ENCODE data around the gene RHNO1. TPM values are rescaled to one million over a fixed set of nuclear protein-coding genes. Genes with fewer than 3 reads are reported as not detected.

The RHNO1 gene
- total RNA-seq, 1 experiment from 2014 or later = 77.9 TPM

DNA sequence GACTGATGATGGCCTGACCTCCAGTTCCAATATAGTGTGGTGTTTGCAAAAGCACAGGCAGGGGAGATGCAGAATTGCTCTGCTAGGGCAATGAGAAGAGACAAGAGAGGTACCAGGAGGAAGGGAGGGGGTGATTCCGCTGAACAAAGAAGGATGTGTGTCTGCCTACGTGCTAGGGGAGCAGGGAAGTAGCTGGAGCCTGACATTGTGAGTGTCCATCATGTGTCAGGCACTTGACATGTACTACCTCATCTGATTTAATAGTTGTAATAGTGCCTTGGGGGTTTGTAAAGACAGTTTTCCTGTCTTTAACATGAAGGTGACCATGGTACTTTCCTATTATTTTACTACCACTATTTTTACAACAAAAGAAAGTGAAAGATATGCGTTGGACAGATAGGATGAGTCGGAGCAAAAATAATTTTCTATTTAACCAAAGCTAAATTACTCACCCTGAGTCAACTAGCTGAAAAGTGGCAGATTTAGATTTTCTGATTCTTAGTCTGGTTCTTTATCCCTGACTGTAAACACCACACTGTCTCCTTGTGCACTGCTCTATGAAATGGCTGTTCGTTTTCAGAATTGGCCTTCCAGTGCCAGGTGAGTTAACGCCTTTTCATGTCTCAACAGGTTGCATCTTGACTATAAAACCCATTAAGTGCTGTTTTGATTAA lies 48.4 kb downstream of the RHNO1 start:
- H3K4me2 ChIP-seq = no peak overlapping the region
- CTCF ChIA-PET = no interaction called here
- DNase-seq = no peak
- H3K9me2 ChIP-seq (ENCODE audit: insufficient read depth) = no peaks in the 10 kb centered on the region
- H2AFZ ChIP-seq = no peak overlapping the region
- H3K79me2 ChIP-seq (ENCODE audit: low read depth) = no peaks in the 10 kb centered on the region
- H4K20me1 ChIP-seq (ENCODE audit: insufficient read depth) = no peaks in the 10 kb centered on the region
- H3F3A ChIP-seq (ENCODE audit: insufficient read depth, low read depth) = no peaks in the 10 kb centered on the region
- no peak overlapping the region for H3K27ac ChIP-seq
- H3K27me3 ChIP-seq (ENCODE audit: insufficient read depth, low read depth) = no peaks in the 10 kb centered on the region
- H3K36me3 ChIP-seq (ENCODE audit: low read depth) = peaks cover 31% of the 10 kb centered on the region; the same call in 1 of the 2 replicates
- no peaks in the 10 kb centered on the region for H3K4me1 ChIP-seq (replicated peaks; ENCODE audit: insufficient read depth)
- no TSS peak for BruUV-seq (replicated peaks)
- intact Hi-C loops (cut with micrococcal nuclease; ENCODE audit: unreplicated experiment) = no loop called here
- no peak for TF ChIP-seq EZH2 (IDR thresholded peaks at IDR 0.05; ENCODE audit: low read depth)
- TF ChIP-seq, protein P1, sequence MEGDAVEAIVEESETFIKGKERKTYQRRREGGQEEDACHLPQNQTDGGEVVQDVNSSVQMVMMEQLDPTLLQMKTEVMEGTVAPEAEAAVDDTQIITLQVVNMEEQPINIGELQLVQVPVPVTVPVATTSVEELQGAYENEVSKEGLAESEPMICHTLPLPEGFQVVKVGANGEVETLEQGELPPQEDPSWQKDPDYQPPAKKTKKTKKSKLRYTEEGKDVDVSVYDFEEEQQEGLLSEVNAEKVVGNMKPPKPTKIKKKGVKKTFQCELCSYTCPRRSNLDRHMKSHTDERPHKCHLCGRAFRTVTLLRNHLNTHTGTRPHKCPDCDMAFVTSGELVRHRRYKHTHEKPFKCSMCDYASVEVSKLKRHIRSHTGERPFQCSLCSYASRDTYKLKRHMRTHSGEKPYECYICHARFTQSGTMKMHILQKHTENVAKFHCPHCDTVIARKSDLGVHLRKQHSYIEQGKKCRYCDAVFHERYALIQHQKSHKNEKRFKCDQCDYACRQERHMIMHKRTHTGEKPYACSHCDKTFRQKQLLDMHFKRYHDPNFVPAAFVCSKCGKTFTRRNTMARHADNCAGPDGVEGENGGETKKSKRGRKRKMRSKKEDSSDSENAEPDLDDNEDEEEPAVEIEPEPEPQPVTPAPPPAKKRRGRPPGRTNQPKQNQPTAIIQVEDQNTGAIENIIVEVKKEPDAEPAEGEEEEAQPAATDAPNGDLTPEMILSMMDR (conservative IDR thresholded peaks at IDR 0.05) = no peak
- H3K4me3 ChIP-seq = no peak overlapping the region
- POLR2A ChIA-PET (ENCODE audit: unreplicated experiment) = interaction anchor here (0.6 kb wide), 1 partner anchor 55 kb away, joined by 4 read pairs; no protein-coding TSS in a partner anchor
- no peaks in the 10 kb centered on the region for H3K9me3 ChIP-seq (ENCODE audit: insufficient read depth, low read depth)

DNA sequence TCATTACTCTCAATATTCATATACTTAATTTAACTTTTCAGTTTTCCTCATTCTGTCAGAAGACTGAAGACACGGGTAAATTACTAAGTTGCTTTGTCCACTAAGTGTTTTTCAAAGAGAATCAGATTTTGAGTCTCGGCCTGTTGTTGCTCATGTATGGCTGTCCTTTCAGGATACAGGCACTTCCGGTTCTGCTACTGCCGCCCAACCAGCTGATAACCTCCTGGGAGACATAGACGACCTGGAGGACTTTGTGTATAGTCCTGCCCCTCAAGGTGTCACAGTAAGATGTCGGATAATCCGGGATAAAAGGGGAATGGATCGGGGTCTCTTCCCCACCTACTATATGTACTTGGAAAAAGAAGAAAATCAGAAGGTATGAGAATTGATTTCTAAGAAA lies 53.8 kb downstream of the RHNO1 start:
- Histone ChIP-seq H3F3A (ENCODE audit: insufficient read depth, low read depth) (no peaks in the 10 kb centered on the region), H3K36me3 (ENCODE audit: low read depth) (peaks cover 22% of the 10 kb centered on the region; the same call in 1 of the 2 replicates), H3K27me3 (ENCODE audit: insufficient read depth, low read depth) (no peaks in the 10 kb centered on the region), H2AFZ (no peak overlapping the region), H3K4me2 (no peak overlapping the region), H3K27ac (no peak overlapping the region), H3K79me2 (ENCODE audit: low read depth) (no peaks in the 10 kb centered on the region), H4K20me1 (ENCODE audit: insufficient read depth) (no peaks in the 10 kb centered on the region), H3K9me2 (ENCODE audit: insufficient read depth) (no peaks in the 10 kb centered on the region), H3K4me1 (replicated peaks; ENCODE audit: insufficient read depth) (no peaks in the 10 kb centered on the region), H3K9me3 (ENCODE audit: insufficient read depth, low read depth) (no peaks in the 10 kb centered on the region), H3K4me3 (no peak overlapping the region)
- ChIA-PET POLR2A (ENCODE audit: unreplicated experiment) (no interaction called here), CTCF (no interaction called here)
- no TSS peak for BruUV-seq (replicated peaks)
- DNase-seq = no peak
- intact Hi-C loops (cut with micrococcal nuclease; ENCODE audit: unreplicated experiment) = no loop called here
- TF ChIP-seq, protein P1 (conservative IDR thresholded peaks at IDR 0.05) = no peak
- no peak for TF ChIP-seq EZH2 (IDR thresholded peaks at IDR 0.05; ENCODE audit: low read depth)

DNA sequence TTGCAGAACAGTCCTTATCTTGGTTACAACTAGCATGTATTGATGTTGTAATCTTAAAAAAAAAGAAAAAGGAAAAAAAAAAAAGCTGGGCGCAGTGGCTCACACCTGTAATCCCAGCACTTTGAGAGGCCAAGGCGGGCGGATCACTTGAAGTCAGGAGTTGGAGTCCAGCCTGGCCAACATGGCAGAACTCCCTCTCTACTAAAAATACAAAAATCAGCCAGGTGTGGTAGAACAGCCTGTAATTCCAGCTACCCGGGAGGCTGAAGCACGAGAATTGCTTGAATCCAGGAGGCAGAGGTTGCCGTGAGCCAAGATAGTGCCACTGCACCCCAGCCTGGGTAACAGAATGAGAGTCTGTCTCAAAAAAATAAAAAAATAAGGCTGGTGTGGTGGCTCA lies 56.6 kb downstream of the RHNO1 start:
- intact Hi-C loops (cut with micrococcal nuclease; ENCODE audit: unreplicated experiment) = no loop called here
- H2AFZ ChIP-seq = no peak overlapping the region
- ChIA-PET CTCF (no interaction called here), POLR2A (ENCODE audit: unreplicated experiment) (interaction anchor here (0.6 kb wide), 1 partner anchor 144 kb away, joined by 4 read pairs; no protein-coding TSS in a partner anchor)
- no peaks in the 10 kb centered on the region for H3F3A ChIP-seq (ENCODE audit: insufficient read depth, low read depth)
- H3K4me2 ChIP-seq = no peak overlapping the region
- H3K9me2 ChIP-seq (ENCODE audit: insufficient read depth) = no peaks in the 10 kb centered on the region
- H3K4me3 ChIP-seq = no peak overlapping the region
- H3K36me3 ChIP-seq (ENCODE audit: low read depth) = peaks cover 22% of the 10 kb centered on the region; the same call in 1 of the 2 replicates
- no peaks in the 10 kb centered on the region for H4K20me1 ChIP-seq (ENCODE audit: insufficient read depth)
- no TSS peak for BruUV-seq (replicated peaks)
- H3K9me3 ChIP-seq (ENCODE audit: insufficient read depth, low read depth) = no peaks in the 10 kb centered on the region
- H3K79me2 ChIP-seq (ENCODE audit: low read depth) = no peaks in the 10 kb centered on the region
- no peak overlapping the region for H3K27ac ChIP-seq
- TF ChIP-seq, protein P1 (conservative IDR thresholded peaks at IDR 0.05) = no peak
- no peak for TF ChIP-seq EZH2 (IDR thresholded peaks at IDR 0.05; ENCODE audit: low read depth)
- H3K4me1 ChIP-seq (replicated peaks; ENCODE audit: insufficient read depth) = no peaks in the 10 kb centered on the region
- H3K27me3 ChIP-seq (ENCODE audit: insufficient read depth, low read depth) = no peaks in the 10 kb centered on the region
- no peak for DNase-seq
